ENCODE measurements around the gene NPFF. TPM values are rescaled to one million over a fixed set of nuclear protein-coding genes. Genes with fewer than 3 reads are reported as not detected.
"Not testable (repeated sequence)": the region's sequence is repeated elsewhere in the genome, so short reads cannot be mapped to it uniquely, and the experiment has no call there.

NPFF gene
- total and polyA plus RNA-seq, 4 donors = 0.45 TPM; not detected in 3

- Histone ChIP-seq H3K27me3 (ENCODE audit: control insufficient read depth in 3 of 3, insufficient read depth in 3 of 3, low read length in 2 of 3) (no peaks in the 10 kb centered on the region), H3K36me3 (ENCODE audit: control insufficient read depth in 4 of 4, insufficient read depth in 4 of 4, low read length in 4 of 4) (peaks cover 15 to 65% (median 53%) of the 10 kb centered on the region in 4 donors), H3K9ac (ENCODE audit: insufficient read depth in 1 of 2, low read length in 2 of 2) (no peak overlapping the region), H3K9me3 (ENCODE audit: control insufficient read depth in 4 of 4, insufficient read depth in 3 of 4, low read length in 3 of 4) (no peaks in the 10 kb centered on the region), H3K27ac (ENCODE audit: low read depth in 1 of 2, low read length in 1 of 2) (no peak overlapping the region), H3K4me3 (no peak overlapping the region), H3K4me1 (ENCODE audit: control insufficient read depth in 5 of 5, insufficient read depth in 5 of 5, low read length in 5 of 5) (peaks cover 0 to 6% (median 0%) of the 10 kb centered on the region in 5 donors)
- no peak for DNase-seq
- TF ChIP-seq CTCF (IDR thresholded peaks at IDR 0.05; ENCODE audit: control extremely low read depth, extremely low read depth) = no peak
- 76 to 83% methylated on average over 9 of the region's 9 CpGs for WGBS, 2 donors
- ATAC-seq (ENCODE audit: insufficient read depth, low FRiP score) = no peak
Measured at GRCh38 chr12:53483225-53483978, 23.9 kb downstream of the NPFF start.

GRCh38 chr12:53482626-53483168 is 24.6 kb downstream of the NPFF start:
- DNase-seq = no peak
- no peaks in the 10 kb centered on the region for H3K27me3 ChIP-seq (ENCODE audit: control insufficient read depth in 3 of 3, insufficient read depth in 3 of 3, low read length in 2 of 3)
- ATAC-seq (ENCODE audit: insufficient read depth, low FRiP score) = no peak
- TF ChIP-seq CTCF (IDR thresholded peaks at IDR 0.05; ENCODE audit: control extremely low read depth, extremely low read depth) = no peak
- 87 to 88% methylated on average over 18 of the region's 18 CpGs for WGBS, 2 donors
- peaks cover 21 to 69% (median 51%) of the 10 kb centered on the region in 4 donors for H3K36me3 ChIP-seq (ENCODE audit: control insufficient read depth in 4 of 4, insufficient read depth in 4 of 4, low read length in 4 of 4)
- H3K4me1 ChIP-seq (ENCODE audit: control insufficient read depth in 5 of 5, insufficient read depth in 5 of 5, low read length in 5 of 5) = peaks cover 0 to 6% (median 0%) of the 10 kb centered on the region in 5 donors
- no peak overlapping the region for H3K9ac ChIP-seq (ENCODE audit: insufficient read depth in 1 of 2, low read length in 2 of 2)
- H3K27ac ChIP-seq (ENCODE audit: low read depth in 1 of 2, low read length in 1 of 2) = no peak overlapping the region
- H3K9me3 ChIP-seq (ENCODE audit: control insufficient read depth in 4 of 4, insufficient read depth in 3 of 4, low read length in 3 of 4) = no peaks in the 10 kb centered on the region
- no peak overlapping the region for H3K4me3 ChIP-seq

- H3K4me3 ChIP-seq = no peak overlapping the region
- no peak overlapping the region for H3K27ac ChIP-seq (ENCODE audit: low read depth in 1 of 2, low read length in 1 of 2)
- no peak for ATAC-seq (ENCODE audit: insufficient read depth, low FRiP score)
- no peak for TF ChIP-seq CTCF (IDR thresholded peaks at IDR 0.05; ENCODE audit: control extremely low read depth, extremely low read depth)
- no peak for DNase-seq
- 86% methylated on average over 9 of the region's 9 CpGs for WGBS, 2 donors
- H3K27me3 ChIP-seq (ENCODE audit: control insufficient read depth in 3 of 3, insufficient read depth in 3 of 3, low read length in 2 of 3) = no peaks in the 10 kb centered on the region
- H3K9ac ChIP-seq (ENCODE audit: insufficient read depth in 1 of 2, low read length in 2 of 2) = no peak overlapping the region
- peaks cover 21 to 66% (median 51%) of the 10 kb centered on the region in 4 donors for H3K36me3 ChIP-seq (ENCODE audit: control insufficient read depth in 4 of 4, insufficient read depth in 4 of 4, low read length in 4 of 4)
- no peaks in the 10 kb centered on the region for H3K9me3 ChIP-seq (ENCODE audit: control insufficient read depth in 4 of 4, insufficient read depth in 3 of 4, low read length in 3 of 4)
- peaks cover 0 to 3% (median 0%) of the 10 kb centered on the region in 5 donors for H3K4me1 ChIP-seq (ENCODE audit: control insufficient read depth in 5 of 5, insufficient read depth in 5 of 5, low read length in 5 of 5)
Measured at GRCh38 chr12:53481939-53482586, 25.2 kb downstream of the NPFF start.

- not testable (repeated sequence) for H3K27me3 ChIP-seq (ENCODE audit: control insufficient read depth in 3 of 3, insufficient read depth in 3 of 3, low read length in 2 of 3); H3K9me3 ChIP-seq (ENCODE audit: control insufficient read depth in 4 of 4, insufficient read depth in 3 of 4, low read length in 3 of 4); H3K4me1 ChIP-seq (ENCODE audit: control insufficient read depth in 5 of 5, insufficient read depth in 5 of 5, low read length in 5 of 5); H3K9ac ChIP-seq (ENCODE audit: insufficient read depth in 1 of 2, low read length in 2 of 2); ATAC-seq (ENCODE audit: insufficient read depth, low FRiP score); H3K27ac ChIP-seq (ENCODE audit: low read depth in 1 of 2, low read length in 1 of 2); H3K4me3 ChIP-seq; DNase-seq
- H3K36me3 ChIP-seq (ENCODE audit: control insufficient read depth in 4 of 4, insufficient read depth in 4 of 4, low read length in 4 of 4) = peaks cover 21 to 66% (median 53%) of the 10 kb centered on the region in 4 donors
- 82 to 92% methylated on average over 6 of the region's 6 CpGs for WGBS, 2 donors
Measured at GRCh38 chr12:53481458-53481857, 25.8 kb downstream of the NPFF start.
